Endothelial cell of umbilical vein (primary cell): ENCODE data around the gene FBXO10. TPM values are rescaled to one million over a fixed set of nuclear protein-coding genes. Genes with fewer than 3 reads are reported as not detected.
"Not testable (repeated sequence)": the region's sequence is repeated elsewhere in the genome, so short reads cannot be mapped to it uniquely, and the experiment has no call there.

ENCODE experiments used
- BruUV-seq: library from RNA; stranded (reverse); fragments of 400-500 nt; replicated peaks from 2 replicates; lab custom pipeline; 2021; lab: Mats Ljungman, UMichigan
- CTCF ChIA-PET: fragments of 300-600, 350-600 bp; sonication (Branson Sonifier 250); formaldehyde crosslinking; loops from one replicate; lab custom pipeline; 2021; ENCODE audit warnings: antibody characterized with exemption, inconsistent platforms; lab: Charles Lee
- POLR2A ChIA-PET: fragments of 300-600, 350-600 bp; sonication (Branson Sonifier 250); formaldehyde crosslinking; loops from one replicate; lab custom pipeline; 2021; ENCODE audit warnings: antibody characterized with exemption, inconsistent platforms; lab: Charles Lee
- DNase-seq: peaks from one replicate; pipeline ENCODE4 v3.0.0-alpha.2; 2011; ENCODE audit warnings: low read depth, low spot score
- FAIRE-seq: peaks from 2 replicates; lab custom pipeline; 2011; peaks lifted over from hg19 to GRCh38; lab: Jason Lieb, UNC
- H2AFZ ChIP-seq: 2 replicates; pipeline ENCODE4 v1.6.0; 2012; ENCODE audit warnings: low read depth, low read length, control low read depth, inconsistent platforms
- H3K27ac ChIP-seq: 2 replicates; pipeline ENCODE4 v1.5.1; 2011; ENCODE audit warnings: low read depth, mild to moderate bottlenecking, control low read depth, low read length, moderate library complexity; ENCODE audit not compliant: insufficient read depth
- H3K27me3 ChIP-seq, 2 experiments: 2 replicates each; pipeline versions ENCODE4 v1.6.0 to v1.6.1; 2011; ENCODE audit warnings: low read length in 2 of 2, mixed read lengths in 1 of 2; ENCODE audit not compliant: control insufficient read depth in 2 of 2, insufficient read depth in 2 of 2
- H3K36me3 ChIP-seq, 2 experiments: 2 replicates in 1 of 2; 3 replicates in 1 of 2; pipeline ENCODE4 v1.5.1; 2011; ENCODE audit warnings: low read length in 2 of 2, mild to moderate bottlenecking in 1 of 2, moderate library complexity in 1 of 2; ENCODE audit not compliant: control insufficient read depth in 2 of 2, insufficient read depth in 2 of 2; ENCODE audit errors: extremely low read depth in 1 of 2
- H3K4me1 ChIP-seq: 3 replicates; pipeline ENCODE4 v1.5.1; 2011; ENCODE audit warnings: mild to moderate bottlenecking, low read length; ENCODE audit not compliant: control insufficient read depth, insufficient read depth; ENCODE audit errors: extremely low read depth
- H3K4me2 ChIP-seq: 2 replicates; pipeline ENCODE4 v1.6.1; 2011; ENCODE audit warnings: low read length, control low read depth, mixed read lengths; ENCODE audit not compliant: insufficient read depth
- H3K4me3 ChIP-seq, 3 experiments: fragments of 200-600 bp in 1 of 3; sonication (generic), shearing (Covaris generic) in 1 of 3; replicated peaks in 1 of 3; 2 replicates each; pipeline ENCODE4 v1.5.1; 2011 to 2016; ENCODE audit warnings: control low read depth in 3 of 3, low read length in 3 of 3, mild to moderate bottlenecking in 2 of 3, inconsistent platforms in 1 of 3, low read depth in 1 of 3, moderate library complexity in 1 of 3; ENCODE audit not compliant: insufficient read depth in 1 of 3
- H3K79me2 ChIP-seq: 2 replicates; pipeline ENCODE4 v1.6.0; 2012; ENCODE audit warnings: low read length, inconsistent platforms; ENCODE audit not compliant: control insufficient read depth, insufficient read depth
- H3K9ac ChIP-seq: replicated peaks from 2 replicates; pipeline ENCODE3; 2011; ENCODE audit warnings: low read length, control low read depth; ENCODE audit not compliant: insufficient read depth; ENCODE audit errors: extremely low read depth
- H3K9me1 ChIP-seq: replicated peaks from 3 replicates; pipeline ENCODE4 v1.6.0; 2011; ENCODE audit warnings: mild to moderate bottlenecking, low read length; ENCODE audit not compliant: control insufficient read depth, insufficient read depth; ENCODE audit errors: extremely low read depth
- H3K9me3 ChIP-seq: replicated peaks from 2 replicates; pipeline ENCODE4 v1.5.1; 2012; ENCODE audit warnings: low read length, inconsistent platforms; ENCODE audit not compliant: control insufficient read depth, insufficient read depth
- H4K20me1 ChIP-seq: replicated peaks from 2 replicates; pipeline ENCODE3; 2011; ENCODE audit warnings: mild to moderate bottlenecking, low read length; ENCODE audit not compliant: control insufficient read depth, insufficient read depth; ENCODE audit errors: extremely low read depth
- EZH2 ChIP-seq: IDR thresholded peaks from 2 replicates; pipeline ENCODE4 v1.6.1; 2012; ENCODE audit warnings: borderline replicate concordance, low read depth, mild to moderate bottlenecking, moderate library complexity, low read length, inconsistent platforms; ENCODE audit not compliant: severe bottlenecking
- FOS ChIP-seq: IDR thresholded peaks from 2 replicates; pipeline ENCODE4 v1.6.1; 2011; ENCODE audit warnings: mild to moderate bottlenecking, low read length, moderate library complexity, borderline replicate concordance; ENCODE audit not compliant: insufficient read depth
- MAX ChIP-seq: IDR thresholded peaks from 2 replicates; pipeline ENCODE4 v1.6.1; 2011; ENCODE audit not compliant: insufficient read depth, insufficient read length
- MYC ChIP-seq: IDR thresholded peaks from one replicate; pipeline ENCODE4 v1.6.1; 2011; ENCODE audit warnings: mild to moderate bottlenecking, low read depth, low read length
- POLR2AphosphoS5 ChIP-seq: IDR thresholded peaks from 2 replicates; pipeline ENCODE4 v1.6.1; 2012; ENCODE audit warnings: low read depth, mild to moderate bottlenecking, control low read depth, low read length, moderate library complexity; ENCODE audit not compliant: insufficient read depth
- dilution Hi-C: fragments of 300-500 bp; cut with MboI; formaldehyde crosslinking; loops from one replicate; pipeline ENCODE4 v1.15.0; 2019; ENCODE audit warnings: low sequenced_read_pairs; ENCODE audit not compliant: extremely low pct_ligation_motif_present
- intact Hi-C: fragments of 100-400 bp; cut with micrococcal nuclease; formaldehyde crosslinking; loops from one replicate; pipeline ENCODE4 v1.10.0; 2022
- polyA plus RNA-seq, 4 experiments: library from polyadenylated mRNA; depleted of rRNA in 3 of 4; stranded (reverse) in 3 of 4; unstranded in 1 of 4; fragments of >200 nt; gene quantifications; 2 replicates each; pipeline versions ENCODE4 v1.2.1 to v1.2.3, GENCODE V29; 2011 to 2012; ENCODE audit warnings: missing spikeins in 1 of 4
- total RNA-seq: library from RNA; stranded (reverse); gene quantifications from 2 replicates; pipeline ENCODE4 v1.2.3, GENCODE V29; 2021

FBXO10 gene
- total and polyA plus RNA-seq, 2 donors (not counting 3 experiments of a cell fraction or from before 2014, with no cell fraction given), result 11.8 to 14.4 TPM

GRCh38 chr9:37602817-37603216 is 26.6 kb upstream of the FBXO10 start:
- TF ChIP-seq FOS, result no peak
- TF ChIP-seq POLR2AphosphoS5, result no peak
- TF ChIP-seq MYC, result no peak
- no peak for TF ChIP-seq EZH2
- TF ChIP-seq MAX, result no peak
- intact Hi-C loops (no loop called here), dilution Hi-C loops (no loop called here)
- Histone ChIP-seq H3K9ac (no peak overlapping the region), H3K9me3 (no peaks in the 10 kb centered on the region), H3K36me3 (no peaks in the 10 kb centered on the region), H3K4me1 (no peaks in the 10 kb centered on the region), H3K4me2 (no peak overlapping the region), H3K27ac (no peak overlapping the region), H3K79me2 (no peaks in the 10 kb centered on the region), H2AFZ (no peak overlapping the region), H3K27me3 (peaks cover 13 to 25% of the 10 kb centered on the region in 2 experiments), H4K20me1 (no peaks in the 10 kb centered on the region), H3K9me1 (no peaks in the 10 kb centered on the region), H3K4me3 (no peak overlapping the region)
- ChIA-PET POLR2A (no interaction called here), CTCF (no interaction called here)
- no peak for FAIRE-seq
- DNase-seq, result no peak
- no TSS peak for BruUV-seq

- intact Hi-C loops, BruUV-seq: not testable (repeated sequence)
Measured at GRCh38 chr9:37602061-37602460, 25.9 kb upstream of the FBXO10 start.

More at GRCh38 chr9:37602061-37602460, 25.9 kb upstream of the FBXO10 start:
- FAIRE-seq, H3K36me3 ChIP-seq, CTCF ChIA-PET, DNase-seq, H3K9ac ChIP-seq, H3K79me2 ChIP-seq, H3K4me3 ChIP-seq, H3K9me3 ChIP-seq, H3K9me1 ChIP-seq, H3K4me2 ChIP-seq, dilution Hi-C loops, H4K20me1 ChIP-seq, POLR2A ChIA-PET, H3K27ac ChIP-seq, H2AFZ ChIP-seq, H3K4me1 ChIP-seq: not testable (repeated sequence)
- H3K27me3 ChIP-seq, result peaks cover 14 to 29% of the 10 kb centered on the region in 2 experiments
